Measurements from ENCODE around the gene NR3C2. TPM values are rescaled to one million over a fixed set of nuclear protein-coding genes. Genes with fewer than 3 reads are reported as not detected.

Gene NR3C2
- total RNA-seq, 1 donor from 2014 or later, result 31.4 TPM

DNA sequence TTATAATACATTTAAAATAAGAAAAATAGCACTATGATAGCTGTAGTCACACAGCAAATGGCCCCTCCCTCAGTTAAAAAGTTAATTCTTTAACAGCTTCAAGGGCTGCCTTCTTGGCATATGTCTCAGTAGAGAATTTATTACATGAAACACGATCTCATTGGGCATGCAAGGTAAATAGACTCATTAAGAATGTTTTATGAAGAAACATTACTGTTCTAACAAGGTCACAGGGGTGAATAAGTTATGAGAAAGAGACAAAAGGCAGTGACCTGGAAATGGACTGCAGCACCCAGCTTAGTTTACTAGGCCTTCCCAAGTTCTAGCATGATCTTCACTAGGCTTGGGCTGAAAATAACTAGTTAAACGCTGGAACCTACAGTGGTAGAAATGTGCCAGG lies 277.7 kb downstream of the NR3C2 start:
- TF ChIP-seq, protein P1, sequence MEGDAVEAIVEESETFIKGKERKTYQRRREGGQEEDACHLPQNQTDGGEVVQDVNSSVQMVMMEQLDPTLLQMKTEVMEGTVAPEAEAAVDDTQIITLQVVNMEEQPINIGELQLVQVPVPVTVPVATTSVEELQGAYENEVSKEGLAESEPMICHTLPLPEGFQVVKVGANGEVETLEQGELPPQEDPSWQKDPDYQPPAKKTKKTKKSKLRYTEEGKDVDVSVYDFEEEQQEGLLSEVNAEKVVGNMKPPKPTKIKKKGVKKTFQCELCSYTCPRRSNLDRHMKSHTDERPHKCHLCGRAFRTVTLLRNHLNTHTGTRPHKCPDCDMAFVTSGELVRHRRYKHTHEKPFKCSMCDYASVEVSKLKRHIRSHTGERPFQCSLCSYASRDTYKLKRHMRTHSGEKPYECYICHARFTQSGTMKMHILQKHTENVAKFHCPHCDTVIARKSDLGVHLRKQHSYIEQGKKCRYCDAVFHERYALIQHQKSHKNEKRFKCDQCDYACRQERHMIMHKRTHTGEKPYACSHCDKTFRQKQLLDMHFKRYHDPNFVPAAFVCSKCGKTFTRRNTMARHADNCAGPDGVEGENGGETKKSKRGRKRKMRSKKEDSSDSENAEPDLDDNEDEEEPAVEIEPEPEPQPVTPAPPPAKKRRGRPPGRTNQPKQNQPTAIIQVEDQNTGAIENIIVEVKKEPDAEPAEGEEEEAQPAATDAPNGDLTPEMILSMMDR (IDR thresholded peaks at IDR 0.05), result no peak
- Histone ChIP-seq H3K4me3 (no peak overlapping the region), H3K27me3 (ENCODE audit: low read depth) (no peaks in the 10 kb centered on the region), H3K27ac (no peak overlapping the region), H3K4me1 (no peaks in the 10 kb centered on the region), H3K36me3 (no peaks in the 10 kb centered on the region), H3K9me3 (no peaks in the 10 kb centered on the region)
- intact Hi-C loops (cut with DNase I), result no loop called here
- ATAC-seq, result no peak
- no peak for DNase-seq

DNA sequence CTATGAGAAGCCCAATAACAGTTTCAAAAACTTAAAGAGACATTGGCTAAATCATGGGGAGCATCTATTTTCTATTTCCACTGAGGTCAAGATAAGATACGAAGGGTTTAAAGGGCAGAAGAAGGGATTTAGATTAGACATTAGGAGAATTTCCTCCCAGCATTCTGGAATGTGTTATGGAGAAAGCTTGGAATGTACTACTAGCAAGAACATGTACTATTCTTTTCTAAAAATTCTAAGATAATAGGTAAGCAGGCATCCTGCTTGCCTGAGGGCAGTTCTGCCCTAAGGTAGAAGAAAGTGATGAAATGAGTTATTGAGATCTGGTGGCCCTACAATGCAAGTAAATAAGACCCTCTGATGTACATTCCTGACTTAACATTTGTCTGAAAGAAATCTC lies 279.2 kb downstream of the NR3C2 start:
- Histone ChIP-seq H3K4me1 (no peaks in the 10 kb centered on the region), H3K27ac (no peak overlapping the region), H3K9me3 (no peaks in the 10 kb centered on the region), H3K27me3 (ENCODE audit: low read depth) (no peaks in the 10 kb centered on the region), H3K4me3 (no peak overlapping the region), H3K36me3 (no peaks in the 10 kb centered on the region)
- ATAC-seq, result no peak
- no peak for DNase-seq
- TF ChIP-seq, protein P1 (IDR thresholded peaks at IDR 0.05), result no peak
- intact Hi-C loops (cut with DNase I), result no loop called here

DNA sequence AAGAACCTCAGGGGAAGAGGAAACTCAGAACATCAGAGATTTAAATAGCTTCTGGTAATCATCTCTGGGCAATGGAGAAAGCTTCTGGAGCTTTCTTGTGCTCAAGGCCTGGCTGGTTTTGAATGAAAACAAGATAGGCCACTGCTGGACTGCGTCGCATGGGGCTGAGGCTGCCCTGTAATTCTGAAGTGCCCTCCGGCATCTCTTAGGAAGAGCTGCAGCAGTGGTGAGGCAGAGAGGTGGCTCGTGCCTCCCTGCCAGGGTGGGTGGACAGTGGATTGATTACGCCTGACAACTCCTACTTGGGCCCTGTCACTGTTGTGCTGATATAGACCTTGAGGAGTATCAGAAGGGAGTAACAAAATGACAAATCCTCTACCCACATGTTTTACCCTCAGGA lies 279.7 kb downstream of the NR3C2 start:
- Histone ChIP-seq H3K36me3 (no peaks in the 10 kb centered on the region), H3K27ac (no peak overlapping the region), H3K9me3 (no peaks in the 10 kb centered on the region), H3K4me1 (no peaks in the 10 kb centered on the region), H3K4me3 (no peak overlapping the region), H3K27me3 (ENCODE audit: low read depth) (no peaks in the 10 kb centered on the region)
- ATAC-seq (no peak), DNase-seq (no peak)
- TF ChIP-seq, protein P1 (IDR thresholded peaks at IDR 0.05), result no peak
- intact Hi-C loops (cut with DNase I), result no loop called here

DNA sequence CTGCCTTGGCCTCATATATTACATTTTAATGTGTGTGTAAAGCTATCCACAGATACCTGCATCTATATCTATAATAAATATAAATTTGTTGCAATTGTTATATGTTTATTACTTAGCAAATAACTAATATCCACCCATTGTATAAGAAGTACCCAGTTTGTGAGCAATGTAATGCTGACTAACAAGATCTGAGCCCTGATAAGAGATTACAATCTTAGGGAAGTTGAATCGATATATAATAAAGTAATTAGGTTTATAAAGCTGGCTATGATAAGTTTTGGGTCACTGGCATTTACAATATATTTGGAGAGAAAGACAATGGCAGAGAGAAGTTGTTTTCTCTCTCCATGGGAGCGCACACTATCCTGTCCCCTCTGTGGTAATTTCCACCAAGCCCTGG lies 280.6 kb downstream of the NR3C2 start:
- Histone ChIP-seq H3K27ac (no peak overlapping the region), H3K4me1 (no peaks in the 10 kb centered on the region), H3K4me3 (no peak overlapping the region), H3K27me3 (ENCODE audit: low read depth) (no peaks in the 10 kb centered on the region), H3K9me3 (no peaks in the 10 kb centered on the region), H3K36me3 (no peaks in the 10 kb centered on the region)
- intact Hi-C loops (cut with DNase I), result no loop called here
- DNase-seq, result no peak
- ATAC-seq, result no peak
- TF ChIP-seq, protein P1 (IDR thresholded peaks at IDR 0.05), result no peak

DNA sequence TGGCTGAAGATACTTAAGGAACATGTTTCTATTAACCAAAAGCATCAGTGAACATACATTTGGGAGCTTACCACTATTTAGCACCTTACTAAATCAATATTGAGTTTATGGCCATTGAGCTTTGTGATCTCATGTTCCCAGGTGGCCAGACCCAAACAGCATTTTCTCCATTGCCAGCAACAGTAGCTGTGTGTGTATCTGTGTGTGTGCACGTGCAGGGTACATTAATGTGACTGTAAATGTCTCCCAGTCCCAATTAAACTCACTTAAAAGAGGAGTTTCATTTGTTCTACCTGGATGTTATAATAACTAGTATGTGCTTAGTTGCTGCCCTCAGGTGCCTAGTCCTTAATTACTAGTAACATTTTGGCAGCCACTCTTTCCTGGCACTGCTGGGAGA lies 282.4 kb downstream of the NR3C2 start:
- Histone ChIP-seq H3K27me3 (ENCODE audit: low read depth) (no peaks in the 10 kb centered on the region), H3K4me1 (no peaks in the 10 kb centered on the region), H3K36me3 (no peaks in the 10 kb centered on the region), H3K4me3 (no peak overlapping the region), H3K27ac (no peak overlapping the region), H3K9me3 (no peaks in the 10 kb centered on the region)
- ATAC-seq (no peak), DNase-seq (no peak)
- TF ChIP-seq, protein P1 (IDR thresholded peaks at IDR 0.05), result no peak
- intact Hi-C loops (cut with DNase I), result no loop called here

DNA sequence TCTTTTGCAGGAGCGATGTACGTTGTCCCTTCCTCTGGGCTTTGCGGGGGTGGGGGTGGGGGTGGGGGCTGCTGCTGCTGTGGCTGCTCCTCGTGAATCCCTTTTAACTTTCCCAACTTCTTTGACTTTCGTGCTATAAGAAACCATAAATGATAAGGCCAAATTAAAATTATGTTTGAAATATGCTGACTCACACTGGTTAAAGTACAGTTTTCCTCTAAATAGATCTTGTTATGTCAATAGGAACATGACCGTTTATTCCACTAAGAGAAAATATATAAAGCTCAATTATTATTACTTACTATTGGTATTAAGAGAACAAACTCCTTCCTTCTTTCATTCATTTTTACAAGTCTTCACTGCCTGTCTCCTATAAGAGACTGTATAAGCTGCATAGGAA lies 287.4 kb downstream of the NR3C2 start:
- intact Hi-C loops (cut with DNase I), result no loop called here
- no peaks in the 10 kb centered on the region for H3K27me3 ChIP-seq (ENCODE audit: low read depth)
- TF ChIP-seq, protein P1 (IDR thresholded peaks at IDR 0.05), result no peak
- H3K4me1 ChIP-seq, result no peaks in the 10 kb centered on the region
- H3K9me3 ChIP-seq, result no peaks in the 10 kb centered on the region
- no peaks in the 10 kb centered on the region for H3K36me3 ChIP-seq
- ATAC-seq (no peak), DNase-seq (no peak)
- no peak overlapping the region for H3K27ac ChIP-seq
- no peak overlapping the region for H3K4me3 ChIP-seq

Data from lower lobe of right lung (tissue), 2 donors.